IMR-90 (cell line): ENCODE results near the gene ARID4B. TPM values are rescaled to one million over a fixed set of nuclear protein-coding genes. Genes with fewer than 3 reads are reported as not detected.

Source experiments
- ATAC-seq: fragments of 200-7000 bp; cut with Tn5 transposase; 2 replicates; pipeline ENCODE4 v1.9.1; 2020; ENCODE audit warnings: low read depth, mild to moderate bottlenecking, moderate library complexity
- BruUV-seq: library from RNA; stranded (reverse); fragments of 400-500 nt; replicated peaks from 2 replicates; lab custom pipeline; 2021; lab: Mats Ljungman, UMichigan
- CTCF ChIA-PET: fragments of 300-600 bp; formaldehyde crosslinking; extraction: SDS; loops from one replicate; lab custom pipeline; 2021; ENCODE audit warnings: antibody characterized with exemption; lab: Yijun Ruan, JAX
- POLR2A ChIA-PET: fragments of 300-600 bp; sonication (Branson Sonifier 250); formaldehyde crosslinking; loops from one replicate; lab custom pipeline; 2022; ENCODE audit warnings: antibody characterized with exemption; ENCODE audit not compliant: unreplicated experiment; lab: Charles Lee
- DNase-seq: peaks from one replicate; pipeline ENCODE4 v3.0.0; 2013
- H2AFZ ChIP-seq: replicated peaks from 2 replicates; pipeline ENCODE3; 2013; ENCODE audit warnings: low read length, mild to moderate bottlenecking; ENCODE audit not compliant: poor library complexity
- H2AK5ac ChIP-seq: 2 replicates; pipeline ENCODE4 v1.6.1; 2013; ENCODE audit warnings: low read depth, low read length, inconsistent platforms
- H2AK9ac ChIP-seq: replicated peaks from 2 replicates; pipeline ENCODE3; 2013; ENCODE audit warnings: mild to moderate bottlenecking, low read depth, low read length, moderate library complexity; ENCODE audit not compliant: poor library complexity
- H2BK120ac ChIP-seq: 2 replicates; pipeline ENCODE4 v1.6.1; 2013; ENCODE audit warnings: low read depth, low read length, inconsistent platforms
- H2BK15ac ChIP-seq: 3 replicates; pipeline ENCODE4 v1.6.1; 2013; ENCODE audit warnings: low read depth, low read length, inconsistent platforms
- H2BK20ac ChIP-seq: 2 replicates; pipeline ENCODE4 v1.6.1; 2013; ENCODE audit warnings: low read depth, mild to moderate bottlenecking, inconsistent platforms, low read length, moderate library complexity
- H2BK5ac ChIP-seq: 2 replicates; pipeline ENCODE4 v1.6.1; 2013; ENCODE audit warnings: mild to moderate bottlenecking, low read depth, low read length, inconsistent platforms; ENCODE audit not compliant: poor library complexity, severe bottlenecking
- H3K14ac ChIP-seq: replicated peaks from 2 replicates; pipeline ENCODE4 v1.6.1; 2013; ENCODE audit warnings: low read depth, low read length, inconsistent platforms
- H3K18ac ChIP-seq: 2 replicates; pipeline ENCODE4 v1.6.1; 2013; ENCODE audit warnings: low read depth, low read length, control low read depth
- H3K23ac ChIP-seq: 2 replicates; pipeline ENCODE4 v1.6.1; 2013; ENCODE audit warnings: low read depth, low read length, inconsistent platforms
- H3K27ac ChIP-seq: 2 replicates; pipeline ENCODE4 v1.5.1; 2013; ENCODE audit warnings: mild to moderate bottlenecking, control low read depth, low read length; ENCODE audit not compliant: insufficient read depth
- H3K27me3 ChIP-seq: 2 replicates; pipeline ENCODE4 v1.6.1; 2013; ENCODE audit warnings: low read length; ENCODE audit not compliant: control insufficient read depth, insufficient read depth
- H3K36me3 ChIP-seq: 2 replicates; pipeline ENCODE4 v1.6.1; 2013; ENCODE audit warnings: low read length, mixed read lengths; ENCODE audit not compliant: control insufficient read depth, insufficient read depth
- H3K4ac ChIP-seq: 2 replicates; pipeline ENCODE4 v1.6.1; 2013; ENCODE audit warnings: low read depth, low read length, inconsistent platforms
- H3K4me1 ChIP-seq: 2 replicates; pipeline ENCODE4 v1.6.1; 2013; ENCODE audit warnings: low read length, mixed read lengths; ENCODE audit not compliant: control insufficient read depth, insufficient read depth
- H3K4me2 ChIP-seq: 2 replicates; pipeline ENCODE4 v1.6.1; 2013; ENCODE audit warnings: low read depth, mild to moderate bottlenecking, control low read depth, low read length, moderate library complexity
- H3K4me3 ChIP-seq: 2 replicates; pipeline ENCODE4 v1.5.1; 2013; ENCODE audit warnings: low read depth, mild to moderate bottlenecking, control low read depth, low read length, moderate library complexity; ENCODE audit not compliant: insufficient read depth
- H3K56ac ChIP-seq: 2 replicates; pipeline ENCODE4 v1.6.1; 2013; ENCODE audit warnings: low read length, inconsistent platforms; ENCODE audit not compliant: insufficient read depth; ENCODE audit errors: extremely low read depth
- H3K79me1 ChIP-seq, 2 experiments: 2 replicates each; pipeline ENCODE4 v1.6.1; 2013; ENCODE audit warnings: low read length in 2 of 2, inconsistent platforms in 1 of 2, low read depth in 1 of 2
- H3K9ac ChIP-seq: 2 replicates; pipeline ENCODE4 v1.6.1; 2013; ENCODE audit warnings: low read depth, low read length, control low read depth
- H3K9me1 ChIP-seq: 2 replicates; pipeline ENCODE4 v1.6.1; 2013; ENCODE audit warnings: low read length, inconsistent platforms; ENCODE audit not compliant: insufficient read depth
- H3K9me3 ChIP-seq: 2 replicates; pipeline ENCODE4 v1.6.1; 2013; ENCODE audit warnings: low read length; ENCODE audit not compliant: control insufficient read depth, insufficient read depth
- H4K20me1 ChIP-seq: 2 replicates; pipeline ENCODE4 v1.6.1; 2013; ENCODE audit warnings: low read length, inconsistent platforms; ENCODE audit not compliant: insufficient read depth
- H4K5ac ChIP-seq: 2 replicates; pipeline ENCODE4 v1.6.1; 2013; ENCODE audit warnings: mild to moderate bottlenecking, low read depth, low read length, control low read depth
- H4K8ac ChIP-seq, 2 experiments: 2 replicates each; pipeline ENCODE4 v1.6.1; 2013; ENCODE audit warnings: low read depth in 2 of 2, low read length in 2 of 2, control low read depth in 1 of 2, inconsistent platforms in 1 of 2
- H4K91ac ChIP-seq: 2 replicates; pipeline ENCODE4 v1.6.1; 2013; ENCODE audit warnings: low read depth, low read length, inconsistent platforms; ENCODE audit not compliant: insufficient read depth
- CEBPB ChIP-seq: IDR thresholded peaks from 2 replicates; pipeline ENCODE4 v1.6.1; 2012; ENCODE audit warnings: low read depth, low read length, improper control_type of control experiment
- CHD1 ChIP-seq: IDR thresholded peaks from 2 replicates; pipeline ENCODE4 v1.6.1; 2012; ENCODE audit warnings: low read depth, low read length, improper control_type of control experiment
- ELK1 ChIP-seq: fragments of 150-350 bp; IDR thresholded peaks from 2 replicates; pipeline ENCODE4 v1.6.1; 2016; ENCODE audit warnings: low read depth, mild to moderate bottlenecking, low read length, moderate library complexity, borderline replicate concordance
- MAZ ChIP-seq: IDR thresholded peaks from 2 replicates; pipeline ENCODE4 v1.6.1; 2012; ENCODE audit warnings: low read depth, mild to moderate bottlenecking, low read length, improper control_type of control experiment, moderate library complexity, borderline replicate concordance
- NFE2L2 ChIP-seq: fragments of 150-350 bp; IDR thresholded peaks from 2 replicates; pipeline ENCODE4 v1.6.1; 2016; ENCODE audit warnings: low read depth, mild to moderate bottlenecking, low read length
- POLR2A ChIP-seq: IDR thresholded peaks from 2 replicates; pipeline ENCODE4 v1.6.1; 2012; ENCODE audit warnings: mild to moderate bottlenecking, low read depth, low read length
- RAD21 ChIP-seq: IDR thresholded peaks from 2 replicates; pipeline ENCODE4 v1.6.1; 2012; ENCODE audit warnings: low read length, improper control_type of control experiment
- RCOR1 ChIP-seq: IDR thresholded peaks from 2 replicates; pipeline ENCODE4 v1.6.1; 2012; ENCODE audit warnings: mild to moderate bottlenecking, low read length, improper control_type of control experiment; ENCODE audit not compliant: insufficient replicate concordance
- USF2 ChIP-seq: fragments of 150-350 bp; IDR thresholded peaks from 2 replicates; pipeline ENCODE4 v1.6.1; 2017; ENCODE audit warnings: mild to moderate bottlenecking, antibody characterized with exemption, low read length, low read depth
- WGBS, 2 experiments: methylation state at CpG; one replicate each; pipeline versions ENCODE4 v1.1.5 to v1.1.7; 2013; ENCODE audit warnings: missing lambda C conversion rate in 2 of 2; ENCODE audit not compliant: insufficient read length in 1 of 2; ENCODE audit errors: extremely low coverage in 2 of 2; 5-methylcytosine and 5-hydroxymethylcytosine counted together
- dilution Hi-C: fragments of 300-500 bp; cut with HindIII; formaldehyde crosslinking; loops from one replicate; pipeline ENCODE4 v1.14.3; 2018; ENCODE audit warnings: low sequenced_read_pairs; ENCODE audit not compliant: unreplicated experiment
- in situ Hi-C: fragments of 300-500 bp; cut with MboI; formaldehyde crosslinking; loops from 3 replicates; pipeline ENCODE4 v1.14.3; 2019; ENCODE audit warnings: low sequenced_read_pairs, inconsistent platforms, mixed read lengths
- intact Hi-C: fragments of 100-400 bp; cut with micrococcal nuclease; formaldehyde crosslinking; loops from 2 replicates; pipeline ENCODE4 v1.10.0; 2022
- polyA plus RNA-seq, 3 experiments: library from polyadenylated mRNA; depleted of rRNA; stranded (reverse); fragments of >200 nt; gene quantifications; 2 replicates each; pipeline ENCODE4 v1.2.3, GENCODE V29; 2012; ENCODE audit warnings: low replicate concordance in 1 of 3
- total RNA-seq: library from RNA; depleted of rRNA; stranded (reverse); fragments of >200 nt; gene quantifications from 2 replicates; pipeline ENCODE4 v1.2.3, GENCODE V29; 2012

Gene ARID4B
- total and polyA plus RNA-seq, 2 of the 4 experiments (the other 2 are of a cell fraction), result 8.5 to 16.0 TPM

- H2BK15ac ChIP-seq, result no peak overlapping the region
- peaks cover 8% of the 10 kb centered on the region for H3K36me3 ChIP-seq
- peak overlapping the region; percentile 29; the same call in 1 of the 2 replicates for H3K18ac ChIP-seq
- WGBS, 2 experiments, result no CpG with 5 or more reads among the region's 4 CpGs
- CTCF ChIA-PET, result interaction anchor here (0.7 to 1.2 kb wide), 2 partner anchors 9 to 102 kb away, joined by 3 to 4 read pairs; no protein-coding TSS in a partner anchor
- in situ Hi-C loops (no loop called here), dilution Hi-C loops (no loop called here), intact Hi-C loops (no loop called here)
- H3K79me1 ChIP-seq, result peaks cover 3 to 55% of the 10 kb centered on the region in 2 experiments; a peak in 3 of 4 replicates
- peak overlapping the region; percentile 13; the same call in 1 of the 2 replicates for H3K27ac ChIP-seq
- no peak overlapping the region for H3K23ac ChIP-seq
- no peak overlapping the region for H2BK20ac ChIP-seq
- H3K9me1 ChIP-seq, result peaks cover 9% of the 10 kb centered on the region
- BruUV-seq, result no TSS peak
- POLR2A ChIA-PET, result no interaction called here
- H2BK5ac ChIP-seq, result no peak overlapping the region
- TF ChIP-seq POLR2A, result no peak
- TF ChIP-seq ELK1, result no peak
- no peak for TF ChIP-seq RAD21
- TF ChIP-seq USF2, result no peak
- TF ChIP-seq RCOR1, result no peak
- TF ChIP-seq CEBPB, result no peak
- no peak for TF ChIP-seq NFE2L2
- TF ChIP-seq CHD1, result no peak
- no peak for TF ChIP-seq MAZ
- no peak overlapping the region for H2AFZ ChIP-seq
- H2AK9ac ChIP-seq, result no peak overlapping the region
- H3K4me2 ChIP-seq, result peak overlapping the region; percentile 74
- ATAC-seq (peak; percentile 72), DNase-seq (peak; percentile 42)
- H3K14ac ChIP-seq, result no peak overlapping the region
- H3K9me3 ChIP-seq, result no peaks in the 10 kb centered on the region
- no peak overlapping the region for H4K91ac ChIP-seq
- H2AK5ac ChIP-seq, result no peak overlapping the region
- no peak overlapping the region for H3K56ac ChIP-seq
- H3K4me1 ChIP-seq, result peaks cover 4% of the 10 kb centered on the region; the same call in 1 of the 2 replicates
- no peak overlapping the region for H4K8ac ChIP-seq
- no peak overlapping the region for H2BK120ac ChIP-seq
- peak overlapping the region; percentile 62; the same call in 1 of the 2 replicates for H3K9ac ChIP-seq
- no peak overlapping the region for H4K5ac ChIP-seq
- H4K20me1 ChIP-seq, result peaks cover 81% of the 10 kb centered on the region
- H3K27me3 ChIP-seq, result no peaks in the 10 kb centered on the region
- H3K4ac ChIP-seq, result no peak overlapping the region
- H3K4me3 ChIP-seq, result no peak overlapping the region
Measured at GRCh38 chr1:235313931-235314678, 13.9 kb downstream of the ARID4B start.
